Spinal cord (tissue), 10 donors: ENCODE measurements around the gene MUC15. TPM values are rescaled to one million over a fixed set of nuclear protein-coding genes. Genes with fewer than 3 reads are reported as not detected.
A peak's percentile ranks its signal among the peaks of the same experiment; 100 is the strongest.

Experiments used
- DNase-seq, 6 donors: peaks; one replicate each; pipeline versions ENCODE4 v3.0.0 to v3.0.0-alpha.2; 2013 to 2015; ENCODE audit warnings: low spot score in 6 of 6, low read depth in 4 of 6
- H3K27ac ChIP-seq: one replicate; pipeline ENCODE4 v1.5.1; 2013; ENCODE audit warnings: low read depth, low read length, control low read depth
- H3K27me3 ChIP-seq: one replicate; pipeline ENCODE4 v1.6.1; 2013; ENCODE audit warnings: low read length; ENCODE audit not compliant: control insufficient read depth, insufficient read depth
- H3K36me3 ChIP-seq: one replicate; pipeline ENCODE4 v1.6.1; 2013; ENCODE audit warnings: low read length; ENCODE audit not compliant: control insufficient read depth, insufficient read depth
- H3K4me1 ChIP-seq: one replicate; pipeline ENCODE4 v1.6.1; 2013; ENCODE audit warnings: low read length; ENCODE audit not compliant: control insufficient read depth, insufficient read depth
- H3K4me3 ChIP-seq: one replicate; pipeline ENCODE4 v1.5.1; 2013; ENCODE audit warnings: low read depth, low read length, control low read depth
- H3K9me3 ChIP-seq: one replicate; pipeline ENCODE4 v1.6.1; 2013; ENCODE audit warnings: low read length; ENCODE audit not compliant: control insufficient read depth, insufficient read depth
- WGBS: methylation state at CpG from one replicate; pipeline ENCODE4 v1.1.5; 2013; ENCODE audit warnings: missing lambda C conversion rate; ENCODE audit not compliant: insufficient coverage; 5-methylcytosine and 5-hydroxymethylcytosine counted together
- polyA plus RNA-seq, 2 donors: library from polyadenylated mRNA; unstranded; fragments of 120-200 nt; gene quantifications; one replicate each; pipeline ENCODE4 v1.2.1, GENCODE V29; 2013; ENCODE audit not compliant: insufficient read length in 2 of 2
- total RNA-seq, 2 donors: library from RNA; depleted of rRNA in 1 of 2; stranded (reverse); fragments of 120-200 nt in 1 of 2; fragments of >200 nt in 1 of 2; gene quantifications; one replicate each; pipeline versions ENCODE4 v1.2.3 to v1.2.4, GENCODE V29; 2013 to 2014
- donor health status: healthy.

MUC15 gene
- total and polyA plus RNA-seq, 4 donors = 0.17 TPM; not detected in 3

DNA sequence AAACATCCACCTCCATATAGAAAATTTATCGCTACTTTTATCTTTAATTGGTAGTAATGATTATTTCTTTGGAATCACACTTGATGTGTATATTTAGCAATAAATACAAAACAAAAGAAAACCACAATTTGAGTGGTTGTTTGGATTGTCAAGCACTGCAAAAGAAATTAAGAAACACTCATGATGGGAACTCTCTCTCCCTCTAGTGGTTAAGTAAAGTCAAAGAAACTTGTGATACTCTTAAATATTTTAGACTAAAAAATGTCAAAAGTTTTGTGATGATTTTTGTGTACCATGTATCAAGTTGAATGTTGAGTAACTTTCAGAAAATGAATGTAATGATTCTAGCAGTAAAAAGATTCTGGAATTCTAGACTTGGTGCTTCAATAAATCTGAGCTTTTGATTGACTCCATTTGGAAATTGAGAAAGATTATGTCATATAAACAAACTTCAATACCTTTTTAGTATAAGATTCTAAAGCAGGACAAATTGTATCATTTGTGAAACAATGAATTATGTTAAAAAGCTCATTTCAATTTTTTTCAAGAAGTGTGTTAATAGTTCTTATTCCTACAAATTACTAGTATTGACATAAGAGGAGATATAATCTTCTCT lies 20.8 kb downstream of the MUC15 start:
- no peaks in the 10 kb centered on the region for H3K4me1 ChIP-seq
- peak in 1 of 6 donors; percentile 20 for DNase-seq
- no CpG with 5 or more reads among the region's 1 CpG for WGBS
- H3K4me3 ChIP-seq = no peak overlapping the region
- H3K9me3 ChIP-seq = no peaks in the 10 kb centered on the region
- H3K36me3 ChIP-seq = no peaks in the 10 kb centered on the region
- H3K27me3 ChIP-seq = no peaks in the 10 kb centered on the region
- H3K27ac ChIP-seq = no peak overlapping the region

DNA sequence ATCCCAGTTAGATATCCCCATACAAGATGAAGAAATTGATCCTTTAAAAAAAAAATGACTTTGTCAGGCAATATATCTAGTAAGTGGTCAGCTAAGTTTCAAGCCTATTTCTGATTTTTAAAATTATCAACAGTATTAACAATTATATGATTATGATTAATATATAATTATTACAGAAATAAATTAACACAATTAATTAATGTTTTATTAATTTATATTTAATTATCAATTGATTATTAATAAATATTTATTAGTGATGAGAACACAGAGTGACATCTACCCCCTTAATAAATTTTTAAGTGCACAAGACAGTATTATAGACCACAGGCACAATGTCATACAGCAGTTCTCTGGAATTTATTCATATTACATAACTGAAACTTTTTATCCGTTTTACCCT lies 22.0 kb downstream of the MUC15 start:
- Histone ChIP-seq H3K36me3 (no peaks in the 10 kb centered on the region), H3K4me1 (no peaks in the 10 kb centered on the region), H3K27ac (no peak overlapping the region), H3K9me3 (no peaks in the 10 kb centered on the region), H3K27me3 (no peaks in the 10 kb centered on the region), H3K4me3 (no peak overlapping the region)
- no CpG with 5 or more reads among the region's 1 CpG for WGBS
- no peak for DNase-seq

DNA sequence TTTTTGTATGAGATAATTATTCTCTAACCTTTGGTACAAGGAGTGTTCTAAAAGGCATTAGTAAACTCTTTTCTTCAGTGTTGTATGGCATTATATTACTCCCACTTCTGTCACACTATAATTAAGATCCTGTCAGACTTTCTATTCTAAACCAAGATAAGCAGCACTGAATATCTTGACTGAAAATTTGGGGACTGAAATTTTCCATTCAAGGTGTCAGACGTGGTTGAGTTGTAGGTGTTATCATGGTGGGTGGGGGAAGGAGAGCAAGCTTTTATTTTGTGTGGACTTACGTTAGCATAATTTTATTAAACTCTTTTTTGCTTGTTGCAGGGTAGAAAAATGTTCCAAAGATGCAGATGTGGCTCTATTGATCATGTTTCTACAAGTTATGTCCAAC lies 22.9 kb downstream of the MUC15 start:
- Histone ChIP-seq H3K9me3 (no peaks in the 10 kb centered on the region), H3K4me1 (no peaks in the 10 kb centered on the region), H3K27me3 (no peaks in the 10 kb centered on the region), H3K27ac (no peak overlapping the region), H3K4me3 (no peak overlapping the region), H3K36me3 (no peaks in the 10 kb centered on the region)
- DNase-seq = no peak
- WGBS = no CpG with 5 or more reads among the region's 2 CpGs

DNA sequence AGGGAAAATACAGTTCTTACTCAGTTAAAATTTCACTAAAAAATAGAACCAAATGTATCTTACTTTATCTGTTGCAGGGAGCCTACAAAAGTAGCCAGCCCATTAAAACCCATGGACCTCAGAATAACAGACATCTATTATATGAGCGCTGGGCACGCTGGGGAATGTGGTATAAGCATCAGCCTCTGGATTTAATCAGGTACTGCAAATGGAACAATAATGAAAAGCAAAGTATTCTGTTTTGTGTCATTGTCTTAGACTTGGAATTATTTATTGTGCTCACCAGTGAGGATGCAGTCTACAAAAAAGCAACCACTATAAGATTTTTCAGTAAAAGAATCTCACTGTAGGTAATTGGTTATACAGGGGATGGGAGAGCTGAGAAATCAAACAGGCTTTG lies 30.2 kb downstream of the MUC15 start:
- WGBS = 100% methylated on average over 1 of the region's 2 CpGs

DNA sequence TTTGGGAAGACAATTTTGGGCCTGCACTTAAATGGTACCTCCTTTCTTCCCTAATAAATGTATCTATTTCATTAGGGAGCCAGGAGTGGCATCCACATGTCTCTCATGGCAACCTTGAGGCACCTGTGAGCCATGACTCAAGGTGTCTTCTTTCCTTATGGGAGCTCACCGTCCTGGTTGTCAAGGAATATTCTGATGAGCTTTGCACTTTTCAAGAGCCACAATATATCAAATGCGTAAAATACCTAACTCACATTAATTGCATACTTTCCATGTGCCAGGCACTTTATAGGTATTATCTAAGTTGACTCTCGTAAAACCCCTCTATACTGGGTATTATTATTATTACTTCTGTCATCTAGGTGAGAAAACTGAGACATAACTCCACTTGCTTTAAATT lies 32.5 kb downstream of the MUC15 start:
- H3K4me1 ChIP-seq = no peaks in the 10 kb centered on the region
- no peak overlapping the region for H3K27ac ChIP-seq
- 60% methylated on average over 1 of the region's 3 CpGs for whole genome bisulfite sequencing
- no peaks in the 10 kb centered on the region for H3K27me3 ChIP-seq
- no peaks in the 10 kb centered on the region for H3K36me3 ChIP-seq
- no peak overlapping the region for H3K4me3 ChIP-seq
- DNase-seq = no peak
- no peaks in the 10 kb centered on the region for H3K9me3 ChIP-seq

More for the DNA sequence above, 30.2 kb downstream of the MUC15 start:
- no peaks in the 10 kb centered on the region for H3K27me3 ChIP-seq
- no peaks in the 10 kb centered on the region for H3K36me3 ChIP-seq
- no peak overlapping the region for H3K27ac ChIP-seq
- no peak overlapping the region for H3K4me3 ChIP-seq
- no peaks in the 10 kb centered on the region for H3K4me1 ChIP-seq
- no peaks in the 10 kb centered on the region for H3K9me3 ChIP-seq
- no peak for DNase-seq

DNA sequence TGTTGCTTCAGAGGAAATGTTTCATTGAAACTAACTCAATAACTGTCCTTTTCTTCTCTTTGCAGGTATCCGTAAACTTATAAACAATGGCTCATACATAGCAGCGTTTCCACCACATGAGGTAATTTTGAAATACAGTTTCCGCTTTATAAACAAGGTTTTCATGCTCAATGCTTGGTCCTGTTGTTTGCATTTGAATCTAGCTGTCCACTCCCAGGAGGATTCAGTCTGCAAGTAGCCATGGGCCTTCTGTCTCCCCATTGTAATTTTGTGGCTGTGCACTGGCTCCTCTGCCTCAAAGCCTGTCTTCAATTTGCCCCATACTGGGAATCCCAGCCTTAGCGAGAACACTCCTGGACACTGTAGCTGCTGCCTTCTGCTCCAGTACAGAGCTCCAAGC lies 34.7 kb downstream of the MUC15 start:
- no peak for DNase-seq
- Histone ChIP-seq H3K4me3 (no peak overlapping the region), H3K36me3 (no peaks in the 10 kb centered on the region), H3K9me3 (no peaks in the 10 kb centered on the region), H3K4me1 (no peaks in the 10 kb centered on the region), H3K27me3 (no peaks in the 10 kb centered on the region), H3K27ac (no peak overlapping the region)
- WGBS = 75% methylated on average over 4 of the region's 4 CpGs

DNA sequence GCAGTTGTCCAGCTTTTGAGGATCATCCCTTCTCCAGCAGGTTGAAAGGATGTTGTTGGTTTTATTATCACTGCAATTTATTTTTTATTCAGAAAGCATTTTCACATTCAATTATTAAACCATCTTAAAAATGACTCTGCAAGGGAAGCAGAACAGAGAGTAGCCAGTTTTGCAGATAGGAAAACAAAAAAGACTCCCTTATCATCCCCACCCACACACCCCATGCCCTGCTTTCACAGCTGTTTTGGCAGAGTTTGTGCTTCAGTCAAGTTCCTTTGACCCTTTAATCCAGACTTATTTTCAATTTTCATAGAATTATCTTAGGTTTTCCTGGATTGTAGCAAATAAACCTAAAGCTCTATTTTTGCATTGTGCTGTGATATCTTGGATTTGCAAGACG lies 44.4 kb downstream of the MUC15 start:
- WGBS = no CpG with 5 or more reads among the region's 1 CpG
- Histone ChIP-seq H3K27ac (no peak overlapping the region), H3K9me3 (no peaks in the 10 kb centered on the region), H3K27me3 (no peaks in the 10 kb centered on the region), H3K36me3 (no peaks in the 10 kb centered on the region), H3K4me3 (no peak overlapping the region), H3K4me1 (no peaks in the 10 kb centered on the region)
- DNase-seq = no peak

DNA sequence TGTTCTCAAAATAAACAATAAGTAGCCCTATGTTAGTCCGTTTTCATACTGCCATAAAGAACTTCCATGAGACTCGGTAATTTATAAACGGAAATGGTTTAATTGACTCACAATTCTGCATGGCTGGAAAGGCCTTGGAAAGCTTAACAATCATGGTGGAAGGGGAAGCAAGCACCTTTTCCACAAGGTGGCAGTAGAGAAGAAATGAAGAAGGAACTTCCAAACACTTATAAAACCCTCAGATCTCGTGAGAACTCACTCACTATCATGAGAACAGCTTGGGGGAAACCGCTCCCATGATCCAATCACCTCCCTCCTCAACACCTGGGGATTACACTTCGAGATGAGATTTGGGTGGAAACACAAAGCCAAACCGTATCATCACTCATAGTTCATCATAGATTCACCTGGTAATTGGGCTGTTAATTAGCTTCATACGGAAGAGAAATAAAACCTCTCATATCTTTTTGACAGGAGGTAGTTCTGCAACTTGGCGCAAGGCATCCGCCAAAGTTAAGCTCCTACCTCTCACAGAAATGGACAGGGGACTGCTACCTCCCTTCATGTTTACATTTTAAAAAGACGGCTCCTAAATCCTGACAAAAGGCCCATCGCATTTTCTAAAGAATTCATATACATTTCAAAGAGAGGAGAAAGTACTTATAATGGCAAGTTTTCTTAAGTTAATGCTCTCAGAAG lies 49.0 kb downstream of the MUC15 start:
- DNase-seq = no peak
- WGBS = 40% methylated on average over 1 of the region's 12 CpGs
- H3K27me3 ChIP-seq = no peaks in the 10 kb centered on the region
- H3K4me1 ChIP-seq = no peaks in the 10 kb centered on the region
- no peak overlapping the region for H3K4me3 ChIP-seq
- H3K27ac ChIP-seq = no peak overlapping the region
- no peaks in the 10 kb centered on the region for H3K9me3 ChIP-seq
- no peaks in the 10 kb centered on the region for H3K36me3 ChIP-seq

DNA sequence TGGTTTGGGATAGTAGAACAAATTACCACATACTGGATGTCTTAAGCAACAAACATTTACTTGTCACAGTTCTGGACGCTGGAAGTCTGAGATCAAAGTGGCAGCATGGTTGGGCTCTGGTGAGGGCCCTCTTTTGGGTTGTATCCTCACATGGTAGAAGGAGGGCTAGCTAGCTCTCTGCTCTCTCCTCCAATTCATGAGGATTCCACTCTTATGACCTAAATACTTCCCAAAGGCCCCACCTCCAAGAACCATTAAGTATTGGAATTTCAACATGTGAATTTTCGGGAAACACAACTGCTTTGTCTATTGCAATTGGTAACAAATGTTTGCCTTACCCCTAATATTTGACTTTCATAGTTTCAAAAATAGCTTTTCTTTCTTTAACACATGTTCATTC lies 52.6 kb downstream of the MUC15 start:
- 83% methylated on average over 1 of the region's 2 CpGs for WGBS
- Histone ChIP-seq H3K4me3 (no peak overlapping the region), H3K4me1 (no peaks in the 10 kb centered on the region), H3K27me3 (no peaks in the 10 kb centered on the region), H3K27ac (no peak overlapping the region), H3K9me3 (no peaks in the 10 kb centered on the region), H3K36me3 (no peaks in the 10 kb centered on the region)
- no peak for DNase-seq

DNA sequence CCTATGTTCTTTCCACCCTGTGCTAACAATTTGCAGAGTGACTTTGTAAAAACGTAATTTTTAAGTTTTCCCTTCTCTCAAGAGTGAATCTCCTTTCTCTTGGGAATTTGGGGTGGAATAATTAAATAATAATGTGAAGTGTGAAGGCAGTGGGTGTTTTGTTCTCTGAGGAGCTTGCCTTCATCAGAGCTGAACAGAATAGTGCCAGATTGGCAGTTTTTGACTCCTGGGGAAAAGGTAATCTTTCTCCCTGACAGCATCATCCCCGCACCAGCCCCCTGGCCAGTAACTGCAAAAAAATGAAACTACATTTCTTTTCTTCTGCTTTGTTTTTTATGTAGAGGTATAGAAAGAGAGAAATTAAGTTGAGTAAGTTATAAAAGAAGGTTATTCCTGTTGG lies 59.9 kb downstream of the MUC15 start:
- DNase-seq = no peak
- Histone ChIP-seq H3K27me3 (no peaks in the 10 kb centered on the region), H3K9me3 (no peaks in the 10 kb centered on the region), H3K4me3 (no peak overlapping the region), H3K27ac (no peak overlapping the region), H3K4me1 (no peaks in the 10 kb centered on the region), H3K36me3 (no peaks in the 10 kb centered on the region)
- WGBS = no CpG with 5 or more reads among the region's 2 CpGs
